COLO829 (cell line): ENCODE measurements around the gene LENG1.

Experiments
- DNase-seq: peaks from one replicate; pipeline ENCODE4 v3.0.0; 2012; ENCODE audit warnings: low spot score

Gene LENG1

GRCh38 chr19:54138489-54139256 lies 20.8 kb downstream of the LENG1 start:
- no peak for DNase-seq

GRCh38 chr19:54137699-54138488 lies 21.6 kb downstream of the LENG1 start, which contains the start of gene CNOT3:
Gene CNOT3 (plus strand): TSS chr19:54137762. CDS start chr19:54142979, 5,217 bp downstream.
- DNase-seq = no peak

GRCh38 chr19:54136864-54137698 lies 22.4 kb downstream of the LENG1 start:
- peak; percentile 100 for DNase-seq

GRCh38 chr19:54136086-54136863 lies 23.2 kb downstream of the LENG1 start:
- DNase-seq = no peak

GRCh38 chr19:54133957-54134590 lies 25.4 kb downstream of the LENG1 start:
- no peak for DNase-seq

- DNase-seq = no peak
These were observed 26.1 kb downstream of the LENG1 start for GRCh38 chr19:54133312-54133956.

GRCh38 chr19:54129617-54129996 lies 29.9 kb downstream of the LENG1 start:
- DNase-seq = no peak

- DNase-seq = no peak
These were observed 30.5 kb downstream of the LENG1 start for GRCh38 chr19:54128796-54129616.

GRCh38 chr19:54128441-54128725 lies 31.1 kb downstream of the LENG1 start:
- no peak for DNase-seq

GRCh38 chr19:54127688-54128440 lies 31.7 kb downstream of the LENG1 start:
- no peak for DNase-seq

GRCh38 chr19:54125713-54126112 lies 33.8 kb downstream of the LENG1 start:
- no peak for DNase-seq

- no peak for DNase-seq
These were observed 35.1 kb downstream of the LENG1 start for GRCh38 chr19:54124393-54124792.

- DNase-seq = no peak
These were observed 35.8 kb downstream of the LENG1 start for GRCh38 chr19:54123682-54124081.

- no peak for DNase-seq
These were observed 38.3 kb downstream of the LENG1 start for GRCh38 chr19:54121259-54121658.

GRCh38 chr19:54115109-54116063 lies 44.1 kb downstream of the LENG1 start, which contains the start of the genes PRPF31 and TFPT:
Gene PRPF31 (plus strand): TSS chr19:54115754. CDS start chr19:54118279, 2,525 bp downstream.
Gene TFPT (minus strand): TSS chr19:54115657. CDS start chr19:54115269, 388 bp downstream.
- peak; percentile 99 for DNase-seq

GRCh38 chr19:54114340-54115108 lies 45.0 kb downstream of the LENG1 start:
- DNase-seq = peak; percentile 67

- no peak for DNase-seq
These were observed 49.9 kb downstream of the LENG1 start for GRCh38 chr19:54109651-54110050.
